GM19455 (cell line): ENCODE results near the gene PDE4D.
"Not testable (repeated sequence)": the region's sequence is repeated elsewhere in the genome, so short reads cannot be mapped to it uniquely, and the experiment has no call there.

ENCODE experiments used
- ATAC-seq: cut with Tn5 transposase; IDR thresholded peaks from one replicate; pipeline ENCODE4 v1.9.1; 2021; ENCODE audit not compliant: unreplicated experiment

Gene PDE4D

GRCh38 chr5:59618644-59619043 is 274.9 kb downstream of the PDE4D start:
- ATAC-seq = no peak

DNA sequence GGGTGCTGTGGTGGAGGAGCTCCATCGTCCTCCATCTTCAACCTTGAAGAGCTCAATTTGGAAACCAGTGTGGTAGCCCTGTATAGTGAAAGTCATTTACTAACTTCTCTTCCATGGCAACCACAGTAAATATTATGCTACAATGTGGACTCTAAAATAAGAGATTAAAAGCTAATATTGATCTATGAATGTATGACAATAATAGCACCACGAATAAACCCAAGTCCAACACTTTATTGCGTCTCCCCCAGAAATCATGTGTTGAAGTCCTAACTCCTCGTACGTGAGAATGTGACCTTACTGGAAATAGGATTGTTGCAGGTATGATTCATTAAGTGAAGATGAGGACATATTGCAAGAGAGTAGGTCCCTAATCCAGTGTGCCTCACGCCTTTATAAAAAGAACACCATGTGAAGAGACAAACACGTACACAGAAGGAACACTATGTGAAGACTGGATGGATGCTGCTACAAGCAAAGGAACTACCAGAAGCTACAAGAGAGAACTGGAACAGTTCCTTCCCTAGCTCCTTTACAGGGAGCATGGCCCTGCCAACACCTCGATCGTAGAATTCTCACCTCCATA is 276.2 kb downstream of the PDE4D start:
- no peak for ATAC-seq

GRCh38 chr5:59616413-59616812 is 277.1 kb downstream of the PDE4D start:
- no peak for ATAC-seq

DNA sequence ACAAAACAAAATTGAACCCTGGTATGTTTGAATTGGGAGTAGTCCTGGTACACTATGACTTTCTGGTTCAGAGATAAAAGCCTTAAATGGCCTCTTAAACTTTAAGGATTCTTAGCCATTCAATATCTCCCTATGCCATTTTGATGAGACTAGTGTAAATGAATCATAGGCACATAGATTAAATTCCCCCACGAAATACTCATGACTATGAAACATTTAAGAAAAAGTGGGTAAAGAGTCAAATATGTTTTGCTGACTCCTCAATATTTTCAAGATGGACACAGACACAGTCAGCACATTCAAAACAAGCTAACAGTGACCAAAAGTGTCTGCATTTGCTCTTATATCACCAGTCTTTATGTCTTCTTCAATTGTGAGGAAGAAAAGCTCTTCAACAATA is 278.3 kb downstream of the PDE4D start:
- no peak for ATAC-seq

- no peak for ATAC-seq
Measured at GRCh38 chr5:59609501-59610265, 283.8 kb downstream of the PDE4D start.

- no peak for ATAC-seq
Measured at GRCh38 chr5:59608745-59609144, 284.8 kb downstream of the PDE4D start.

DNA sequence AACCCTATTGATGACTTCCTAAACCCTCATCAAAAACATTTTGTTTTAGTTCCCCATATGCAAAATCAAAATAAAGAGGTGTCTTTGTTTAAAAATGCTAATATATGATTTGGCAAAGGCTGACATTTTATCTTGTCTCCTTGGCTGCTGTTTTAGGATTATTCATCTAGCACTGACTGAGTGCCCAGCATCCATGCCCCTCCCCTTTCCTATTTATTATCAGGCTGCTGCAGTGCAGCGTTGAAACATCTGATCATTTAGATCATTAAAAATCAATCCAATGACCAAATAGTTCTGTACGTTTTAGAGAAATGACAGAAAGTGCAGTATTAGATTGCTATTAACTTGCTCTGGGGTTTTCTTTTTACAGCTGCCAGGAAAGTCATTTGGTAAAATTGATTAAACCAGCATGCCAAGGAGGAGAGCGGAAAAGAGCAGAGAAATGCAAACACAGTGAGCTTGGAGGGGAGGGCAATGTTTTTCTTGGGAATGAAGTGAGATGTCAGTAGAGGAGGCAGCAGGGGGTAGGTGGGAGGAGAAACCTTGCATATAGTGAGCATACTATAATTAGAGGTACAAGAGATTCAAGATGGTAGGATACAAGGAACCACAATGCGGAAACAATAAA is 286.3 kb downstream of the PDE4D start:
- no peak for ATAC-seq

- no peak for ATAC-seq
Measured at GRCh38 chr5:59605915-59606314, 287.6 kb downstream of the PDE4D start.

- no peak for ATAC-seq
Measured at GRCh38 chr5:59604111-59604510, 289.4 kb downstream of the PDE4D start.

GRCh38 chr5:59600998-59601397 is 292.5 kb downstream of the PDE4D start:
- ATAC-seq = no peak

- ATAC-seq = no peak
Measured at GRCh38 chr5:59600153-59600552, 293.4 kb downstream of the PDE4D start.

GRCh38 chr5:59599729-59600128 is 293.8 kb downstream of the PDE4D start:
- no peak for ATAC-seq

GRCh38 chr5:59598547-59598874 is 295.0 kb downstream of the PDE4D start:
- no peak for ATAC-seq

- no peak for ATAC-seq
Measured at GRCh38 chr5:59597690-59598546, 295.6 kb downstream of the PDE4D start.

DNA sequence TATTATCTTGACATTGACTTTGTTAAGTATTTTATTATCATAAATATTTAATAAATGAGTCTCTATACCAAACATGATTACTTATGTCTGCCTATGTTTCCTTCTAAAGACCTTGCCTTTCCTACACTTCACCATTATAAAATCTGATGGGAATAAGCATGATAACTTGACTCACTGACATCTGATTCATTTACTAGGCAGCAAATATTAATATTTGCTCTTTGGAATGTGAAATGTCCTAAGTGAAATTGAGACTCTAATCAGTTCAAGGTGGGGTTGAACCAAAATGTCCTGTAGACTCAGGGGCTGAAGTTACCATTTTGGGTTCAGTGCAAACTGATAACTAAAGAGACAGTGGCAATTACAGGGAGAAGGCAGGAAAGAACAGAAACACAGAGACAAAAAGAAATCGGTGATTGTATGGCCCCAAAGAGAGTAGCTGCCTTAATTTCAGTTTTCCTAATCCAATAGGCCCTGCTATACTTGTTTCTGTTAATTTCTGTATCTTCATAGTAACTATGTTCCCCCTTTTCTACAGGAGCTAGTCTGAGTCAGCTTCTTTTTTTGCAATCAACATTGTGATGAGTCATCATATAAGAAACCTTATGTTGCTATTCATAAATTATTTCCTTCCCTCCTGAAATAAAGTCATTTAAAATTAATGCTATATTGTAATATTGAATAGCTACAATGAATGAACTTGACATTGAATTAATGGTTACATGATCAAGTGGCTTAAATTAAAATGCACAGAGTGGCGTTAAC is 296.8 kb downstream of the PDE4D start:
- no peak for ATAC-seq

GRCh38 chr5:59594118-59594517 is 299.4 kb downstream of the PDE4D start:
- not testable (repeated sequence) for ATAC-seq

- no peak for ATAC-seq
Measured at GRCh38 chr5:59593439-59594007, 300.0 kb downstream of the PDE4D start.

DNA sequence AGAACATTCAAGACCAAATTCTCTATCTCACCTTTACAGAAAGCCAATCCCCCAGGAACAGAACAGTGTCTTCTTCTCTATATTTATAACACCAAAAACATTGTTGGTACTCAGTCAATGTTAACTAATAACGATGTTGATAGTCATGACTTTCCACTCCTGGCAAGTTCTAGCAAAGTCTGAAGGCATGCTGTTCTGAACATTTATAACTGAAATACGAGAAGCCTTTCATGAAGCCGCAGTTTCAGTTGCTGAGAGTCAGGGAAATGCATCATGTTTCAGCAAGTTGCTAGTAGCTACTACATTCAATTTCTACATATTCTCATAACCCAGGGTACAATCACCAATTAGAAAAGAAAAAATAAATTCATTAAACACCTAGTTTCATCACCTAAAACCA is 301.4 kb downstream of the PDE4D start:
- no peak for ATAC-seq

- no peak for ATAC-seq
Measured at GRCh38 chr5:59591162-59591561, 302.4 kb downstream of the PDE4D start.

- ATAC-seq = no peak
Measured at GRCh38 chr5:59588922-59589321, 304.6 kb downstream of the PDE4D start.
